Fibroblast of lung (primary cell): ENCODE data around the gene LDLRAD4.

Experiments used
- CTCF ChIP-seq, 2 donors: IDR thresholded peaks in 1 of 2; conservative IDR thresholded peaks in 1 of 2; 1 replicate in 1 of 2; 2 replicates in 1 of 2; pipeline ENCODE4 v1.5.1; 2011 to 2012; ENCODE audit warnings: low read length in 2 of 2, control low read depth in 1 of 2, inconsistent platforms in 1 of 2, low read depth in 1 of 2, mild to moderate bottlenecking in 1 of 2
- EZH2 ChIP-seq: IDR thresholded peaks from 2 replicates; pipeline ENCODE4 v1.5.1; 2012; ENCODE audit warnings: low read length, control low read depth, mild to moderate bottlenecking; ENCODE audit errors: missing control alignments

GRCh38 chr18:13443552-13443951 is 225.0 kb downstream of the LDLRAD4 start:
- TF ChIP-seq CTCF (conservative IDR thresholded peaks at IDR 0.05 in 1 of 2, IDR thresholded peaks at IDR 0.05 in 1 of 2; ENCODE audit: low read depth in 1 of 2, low read length in 2 of 2) (no peak), EZH2 (no peak)
